ENCODE results near the gene DLG5. TPM values are rescaled to one million over a fixed set of nuclear protein-coding genes. Genes with fewer than 3 reads are reported as not detected.

Gene DLG5
- total and polyA plus RNA-seq, 4 donors = 1.2 to 7.1 (median 4.6) TPM

GRCh38 chr10:77946084-77946483 lies 19.5 kb upstream of the DLG5 start:
- peaks cover 0 to 5% (median 2%) of the 10 kb centered on the region in 4 donors for H3K9me3 ChIP-seq (ENCODE audit: control insufficient read depth in 4 of 4, low read length in 3 of 4)
- no peak for DNase-seq (ENCODE audit: low spot score)
- no peaks in the 10 kb centered on the region for H3K27me3 ChIP-seq (ENCODE audit: control insufficient read depth in 4 of 4, insufficient read depth in 4 of 4, low read length in 3 of 4)
- H3K27ac ChIP-seq (ENCODE audit: low read depth in 1 of 2, low read length in 2 of 2) = no peak overlapping the region
- H3K36me3 ChIP-seq (ENCODE audit: control insufficient read depth in 4 of 4, insufficient read depth in 3 of 4, low read depth in 1 of 4, low read length in 3 of 4) = no peaks in the 10 kb centered on the region
- no peak overlapping the region for H3K4me3 ChIP-seq (ENCODE audit: low read depth in 1 of 3, low read length in 3 of 3)
- no peak for TF ChIP-seq REST (IDR thresholded peaks at IDR 0.05)
- no peak for TF ChIP-seq RAD21 (IDR thresholded peaks at IDR 0.05)
- TF ChIP-seq YY1 (IDR thresholded peaks at IDR 0.05) = no peak
- TF ChIP-seq HNF4G (IDR thresholded peaks at IDR 0.05) = no peak
- TF ChIP-seq NR2F2 (IDR thresholded peaks at IDR 0.05) = no peak
- no peak for TF ChIP-seq EGR1 (IDR thresholded peaks at IDR 0.05; ENCODE audit: low read depth in 2 of 2)
- TF ChIP-seq SP1 (IDR thresholded peaks at IDR 0.05) = no peak
- no peak for TF ChIP-seq ZBTB33 (IDR thresholded peaks at IDR 0.05)
- TF ChIP-seq MAX (IDR thresholded peaks at IDR 0.05) = no peak
- TF ChIP-seq FOXA1 (IDR thresholded peaks at IDR 0.05) = no peak
- WGBS = 59% methylated on average over 2 of the region's 2 CpGs
- H3K9ac ChIP-seq (ENCODE audit: low read depth in 1 of 2, low read length in 2 of 2) = no peak overlapping the region
- no peaks in the 10 kb centered on the region for H3K4me1 ChIP-seq (ENCODE audit: control insufficient read depth in 4 of 4, insufficient read depth in 4 of 4, low read length in 3 of 4)

- no peak for DNase-seq (ENCODE audit: low spot score)
- no peaks in the 10 kb centered on the region for H3K36me3 ChIP-seq (ENCODE audit: control insufficient read depth in 4 of 4, insufficient read depth in 3 of 4, low read depth in 1 of 4, low read length in 3 of 4)
- 40% methylated on average over 4 of the region's 4 CpGs for WGBS
- no peak overlapping the region for H3K27ac ChIP-seq (ENCODE audit: low read depth in 1 of 2, low read length in 2 of 2)
- H3K4me1 ChIP-seq (ENCODE audit: control insufficient read depth in 4 of 4, insufficient read depth in 4 of 4, low read length in 3 of 4) = no peaks in the 10 kb centered on the region
- no peaks in the 10 kb centered on the region for H3K9me3 ChIP-seq (ENCODE audit: control insufficient read depth in 4 of 4, low read length in 3 of 4)
- TF ChIP-seq FOXA1 (IDR thresholded peaks at IDR 0.05) (no peak), REST (IDR thresholded peaks at IDR 0.05) (no peak), FOXA2 (IDR thresholded peaks at IDR 0.05) (no peak), RAD21 (IDR thresholded peaks at IDR 0.05) (no peak), TAF1 (conservative IDR thresholded peaks at IDR 0.05) (no peak), SP1 (IDR thresholded peaks at IDR 0.05) (no peak), YY1 (IDR thresholded peaks at IDR 0.05) (no peak), EGR1 (IDR thresholded peaks at IDR 0.05; ENCODE audit: low read depth in 2 of 2) (no peak), NR2F2 (IDR thresholded peaks at IDR 0.05) (no peak), RXRA (IDR thresholded peaks at IDR 0.05) (no peak), MAX (IDR thresholded peaks at IDR 0.05) (no peak)
- H3K9ac ChIP-seq (ENCODE audit: low read depth in 1 of 2, low read length in 2 of 2) = no peak overlapping the region
- H3K27me3 ChIP-seq (ENCODE audit: control insufficient read depth in 4 of 4, insufficient read depth in 4 of 4, low read length in 3 of 4) = no peaks in the 10 kb centered on the region
- H3K4me3 ChIP-seq (ENCODE audit: low read depth in 1 of 3, low read length in 3 of 3) = no peak overlapping the region
Observed at GRCh38 chr10:77944519-77944918, 18.0 kb upstream of the DLG5 start.
